GM12892 (cell line): ENCODE data around the gene GLRA1.

Experiments
- POLR2A ChIP-seq: IDR thresholded peaks from 2 replicates; pipeline ENCODE4 v1.6.1; 2011; ENCODE audit warnings: low read depth, low read length, control low read depth
- POLR2AphosphoS5 ChIP-seq: IDR thresholded peaks from 2 replicates; pipeline ENCODE4 v1.6.1; 2011; ENCODE audit warnings: low read depth, low read length, control low read depth
- TAF1 ChIP-seq: IDR thresholded peaks from 2 replicates; pipeline ENCODE4 v1.6.1; 2011; ENCODE audit warnings: low read depth, mild to moderate bottlenecking, control low read depth, low read length, borderline replicate concordance

GRCh38 chr5:151911011-151911410, 13.6 kb downstream of the GLRA1 start:
- no peak for TF ChIP-seq POLR2A
- TF ChIP-seq POLR2AphosphoS5: no peak
- no peak for TF ChIP-seq TAF1
